Testis (tissue), 3 donors: ENCODE results near the gene ACO2. TPM values are rescaled to one million over a fixed set of nuclear protein-coding genes. Genes with fewer than 3 reads are reported as not detected.
A peak's percentile ranks its signal among the peaks of the same experiment; 100 is the strongest.

Experiments
- DNase-seq: peaks from one replicate; pipeline ENCODE4 v3.0.0-alpha.2; 2019
- H3K27ac ChIP-seq, 2 donors: fragments of 200-600 bp; sonication (generic); one replicate each; pipeline ENCODE4 v1.5.1; 2019
- H3K27me3 ChIP-seq: fragments of 200-600 bp; sonication (generic); one replicate; pipeline ENCODE4 v1.5.1; 2019
- H3K36me3 ChIP-seq: fragments of 200-600 bp; sonication (generic); one replicate; pipeline ENCODE4 v1.5.1; 2017; ENCODE audit warnings: low read depth; ENCODE audit errors: missing control alignments
- H3K4me1 ChIP-seq: fragments of 200-600 bp; sonication (generic); one replicate; pipeline ENCODE4 v1.5.1; 2019
- H3K4me3 ChIP-seq, 2 donors: fragments of 200-600 bp; sonication (generic); one replicate each; pipeline ENCODE4 v1.5.1; 2017 to 2019
- H3K9me3 ChIP-seq: fragments of 200-600 bp; sonication (generic); one replicate; pipeline ENCODE4 v1.5.1; 2017
- CTCF ChIP-seq, 3 experiments: fragments of 450-650 bp in 2 of 3; fragments of 200-600 bp in 1 of 3; sonication (generic) in 1 of 3; IDR thresholded peaks; one replicate each; pipeline ENCODE4 v1.5.1; 2016 to 2019; ENCODE audit warnings: antibody characterized with exemption in 3 of 3, mild to moderate bottlenecking in 2 of 3, moderate library complexity in 1 of 3
- POLR2A ChIP-seq: fragments of 450-650 bp; IDR thresholded peaks from one replicate; pipeline ENCODE4 v1.6.1; 2017; ENCODE audit warnings: antibody characterized with exemption, mild to moderate bottlenecking, moderate library complexity
- WGBS, 2 donors: methylation state at CpG; one replicate each; pipeline ENCODE4 v1.1.5; 2018; 5-methylcytosine and 5-hydroxymethylcytosine counted together
- intact Hi-C: fragments of 100-400 bp; cut with DNase I; formaldehyde crosslinking; loops from one replicate; pipeline ENCODE4 v1.15.1; 2023; ENCODE audit warnings: low total_unique reads
- polyA plus RNA-seq: library from polyadenylated mRNA; stranded (reverse); fragments of 350-450 nt; fragmentation: Illumina TruSeq; extraction: RNeasy Lipid Tissue Mini Kit (QIAGEN cat#74804); gene quantifications from one replicate; pipeline ENCODE4 v1.2.3, GENCODE V29; 2014; ENCODE audit warnings: low read depth, low replicate concordance; ENCODE audit not compliant: insufficient read depth
- total RNA-seq, 2 donors: library from RNA; depleted of rRNA; stranded (reverse); fragments of >200 nt; gene quantifications; one replicate each; pipeline ENCODE4 v1.2.3, GENCODE V29; 2016

Gene ACO2
- total and polyA plus RNA-seq, 3 donors from 2014 or later = 113 to 178 (median 133) TPM

GRCh38 chr22:41511521-41511968 lies 42.6 kb downstream of the ACO2 start:
- Histone ChIP-seq H3K27me3 (no peaks in the 10 kb centered on the region), H3K4me3 (no peak overlapping the region), H3K4me1 (peaks cover 31% of the 10 kb centered on the region), H3K36me3 (no peaks in the 10 kb centered on the region), H3K27ac (peak overlapping the region in 1 of 2 donors; percentile 33), H3K9me3 (no peaks in the 10 kb centered on the region)
- no peak for DNase-seq
- intact Hi-C loops = no loop called here
- WGBS, 2 donors = 79 to 86% methylated on average over 2 of the region's 2 CpGs
- TF ChIP-seq CTCF (IDR thresholded peaks at IDR 0.05) = no peak
- TF ChIP-seq POLR2A = no peak

GRCh38 chr22:41512421-41513194 lies 43.7 kb downstream of the ACO2 start:
- H3K27me3 ChIP-seq = no peaks in the 10 kb centered on the region
- H3K4me3 ChIP-seq = no peak overlapping the region
- H3K4me1 ChIP-seq = peaks cover 31% of the 10 kb centered on the region
- H3K27ac ChIP-seq = peak overlapping the region in 1 of 2 donors; percentile 41
- no peak for TF ChIP-seq POLR2A
- no peak for TF ChIP-seq CTCF (IDR thresholded peaks at IDR 0.05)
- no peaks in the 10 kb centered on the region for H3K36me3 ChIP-seq
- peak; percentile 59 for DNase-seq
- 65 to 81% methylated on average over 11 to 17 of the region's 17 CpGs for WGBS, 2 donors
- H3K9me3 ChIP-seq = no peaks in the 10 kb centered on the region
- intact Hi-C loops = no loop called here

- no peaks in the 10 kb centered on the region for H3K36me3 ChIP-seq
- intact Hi-C loops = no loop called here
- WGBS, 2 donors = 53 to 69% methylated on average over 5 of the region's 5 CpGs
- no peaks in the 10 kb centered on the region for H3K27me3 ChIP-seq
- TF ChIP-seq POLR2A = no peak
- no peak for TF ChIP-seq CTCF (IDR thresholded peaks at IDR 0.05)
- H3K27ac ChIP-seq = peak overlapping the region in 1 of 2 donors; percentile 8
- no peaks in the 10 kb centered on the region for H3K9me3 ChIP-seq
- H3K4me1 ChIP-seq = peaks cover 30% of the 10 kb centered on the region
- no peak overlapping the region for H3K4me3 ChIP-seq
- no peak for DNase-seq
Measured at GRCh38 chr22:41513391-41513790, 44.5 kb downstream of the ACO2 start.

- WGBS, 2 donors = 87 to 92% methylated on average over 8 of the region's 8 CpGs
- intact Hi-C loops = loop anchor here (5.0 kb wide), 1 partner anchor 114 kb away; no protein-coding TSS in a partner anchor
- no peaks in the 10 kb centered on the region for H3K27me3 ChIP-seq
Measured at GRCh38 chr22:41516462-41516861, 47.5 kb downstream of the ACO2 start.

More at GRCh38 chr22:41516462-41516861, 47.5 kb downstream of the ACO2 start:
- Histone ChIP-seq H3K27ac (no peak overlapping the region), H3K9me3 (no peaks in the 10 kb centered on the region), H3K4me1 (peaks cover 21% of the 10 kb centered on the region), H3K4me3 (no peak overlapping the region), H3K36me3 (no peaks in the 10 kb centered on the region)
- DNase-seq = no peak
- TF ChIP-seq POLR2A (no peak), CTCF (IDR thresholded peaks at IDR 0.05) (no peak)
